Activated naive CD8-positive, alpha-beta T cell treated with anti-CD3 and anti-CD28 coated beads, Interleukin-2, amount 10 ng/mL, durations not matched to agents 7 days and 5 days (primary cell): ENCODE results near the gene ZNF813. TPM values are rescaled to one million over a fixed set of nuclear protein-coding genes. Genes with fewer than 3 reads are reported as not detected.
"Not testable (repeated sequence)": the region's sequence is repeated elsewhere in the genome, so short reads cannot be mapped to it uniquely, and the experiment has no call there.

Experiments used
- ATAC-seq: fragments of 150-1000 bp; cut with Tn5 transposase; one replicate; pipeline ENCODE4 v1.10.0; 2021; ENCODE audit warnings: low read depth, moderate library complexity
- POLR2A ChIA-PET: fragments of 350-600 bp; sonication (Branson Sonifier 250); formaldehyde crosslinking; loops from one replicate; lab custom pipeline; 2021; ENCODE audit warnings: antibody characterized with exemption; lab: Charles Lee
- DNase-seq: peaks from one replicate; pipeline ENCODE4 v3.0.0; 2021
- H3K27ac Mint-ChIP-seq: one replicate; pipeline ENCODE4 v1.8.0; 2022; ENCODE audit warnings: mild to moderate bottlenecking, mixed read lengths
- H3K27me3 Mint-ChIP-seq: one replicate; pipeline ENCODE4 v1.8.0; 2022; ENCODE audit warnings: mild to moderate bottlenecking, moderate library complexity, mixed read lengths
- H3K36me3 Mint-ChIP-seq: one replicate; pipeline ENCODE4 v1.8.0; 2021; ENCODE audit warnings: mild to moderate bottlenecking, mixed read lengths
- H3K4me1 Mint-ChIP-seq: one replicate; pipeline ENCODE4 v1.8.0; 2021; ENCODE audit warnings: mixed read lengths
- H3K4me3 Mint-ChIP-seq: one replicate; pipeline ENCODE4 v1.8.0; 2022; ENCODE audit warnings: mild to moderate bottlenecking, moderate library complexity, mixed read lengths
- H3K9me3 Mint-ChIP-seq: one replicate; pipeline ENCODE4 v1.8.0; 2021; ENCODE audit warnings: mixed read lengths
- total RNA-seq, 2 experiments: library from RNA; stranded (reverse); gene quantifications; one replicate each; pipeline ENCODE4 v1.2.3, GENCODE V29; 2021

The ZNF813 gene
- total RNA-seq, 2 experiments from 2014 or later: 6.1 to 8.5 TPM

- POLR2A ChIA-PET, DNase-seq, ATAC-seq, H3K4me1 Mint-ChIP-seq, H3K36me3 Mint-ChIP-seq, H3K27ac Mint-ChIP-seq, H3K27me3 Mint-ChIP-seq, H3K4me3 Mint-ChIP-seq: not testable (repeated sequence)
- H3K9me3 Mint-ChIP-seq: peaks cover 11% of the 10 kb centered on the region
These were observed 35.6 kb downstream of the ZNF813 start for GRCh38 chr19:53503151-53503550.

- H3K27ac Mint-ChIP-seq, DNase-seq, H3K27me3 Mint-ChIP-seq, H3K9me3 Mint-ChIP-seq, POLR2A ChIA-PET, H3K36me3 Mint-ChIP-seq, H3K4me3 Mint-ChIP-seq, ATAC-seq, H3K4me1 Mint-ChIP-seq: not testable (repeated sequence)
These were observed 36.3 kb downstream of the ZNF813 start for GRCh38 chr19:53503671-53504364.

GRCh38 chr19:53504365-53504703 lies 36.8 kb downstream of the ZNF813 start:
- POLR2A ChIA-PET, H3K4me3 Mint-ChIP-seq, H3K27me3 Mint-ChIP-seq, H3K4me1 Mint-ChIP-seq, H3K36me3 Mint-ChIP-seq, H3K27ac Mint-ChIP-seq, ATAC-seq, DNase-seq: not testable (repeated sequence)
- H3K9me3 Mint-ChIP-seq: peaks cover 10% of the 10 kb centered on the region

- no peaks in the 10 kb centered on the region for H3K4me1 Mint-ChIP-seq
- H3K9me3 Mint-ChIP-seq: peaks cover 11% of the 10 kb centered on the region
- H3K36me3 Mint-ChIP-seq: no peaks in the 10 kb centered on the region
- H3K4me3 Mint-ChIP-seq: no peak overlapping the region
- DNase-seq (no peak), ATAC-seq (no peak)
- no peaks in the 10 kb centered on the region for H3K27me3 Mint-ChIP-seq
- H3K27ac Mint-ChIP-seq: no peak overlapping the region
- POLR2A ChIA-PET: no interaction called here
These were observed 37.4 kb downstream of the ZNF813 start for GRCh38 chr19:53504885-53505284.

- Mint-ChIP-seq H3K9me3 (peaks cover 6% of the 10 kb centered on the region), H3K27me3 (no peaks in the 10 kb centered on the region), H3K4me1 (no peaks in the 10 kb centered on the region), H3K4me3 (no peak overlapping the region), H3K36me3 (no peaks in the 10 kb centered on the region), H3K27ac (no peak overlapping the region)
- POLR2A ChIA-PET: no interaction called here
- ATAC-seq: no peak
- DNase-seq: no peak
These were observed 39.2 kb downstream of the ZNF813 start for GRCh38 chr19:53506728-53507127.

GRCh38 chr19:53507523-53508442 lies 40.2 kb downstream of the ZNF813 start:
- POLR2A ChIA-PET: no interaction called here
- no peaks in the 10 kb centered on the region for H3K4me1 Mint-ChIP-seq
- H3K27ac Mint-ChIP-seq: no peak overlapping the region
- ATAC-seq: no peak
- H3K36me3 Mint-ChIP-seq: no peaks in the 10 kb centered on the region
- H3K27me3 Mint-ChIP-seq: no peaks in the 10 kb centered on the region
- H3K4me3 Mint-ChIP-seq: no peak overlapping the region
- peaks cover 5% of the 10 kb centered on the region for H3K9me3 Mint-ChIP-seq
- DNase-seq: no peak

- POLR2A ChIA-PET: no interaction called here
- no peak overlapping the region for H3K27ac Mint-ChIP-seq
These were observed 41.9 kb downstream of the ZNF813 start for GRCh38 chr19:53509443-53509842.

GRCh38 chr19:53509845-53510244 lies 42.3 kb downstream of the ZNF813 start:
- Mint-ChIP-seq H3K36me3 (no peaks in the 10 kb centered on the region), H3K4me3 (no peak overlapping the region), H3K27me3 (no peaks in the 10 kb centered on the region), H3K9me3 (peaks cover 5% of the 10 kb centered on the region), H3K27ac (no peak overlapping the region), H3K4me1 (no peaks in the 10 kb centered on the region)
- ATAC-seq (no peak), DNase-seq (no peak)
- POLR2A ChIA-PET: no interaction called here

More at GRCh38 chr19:53509443-53509842, 41.9 kb downstream of the ZNF813 start:
- DNase-seq (no peak), ATAC-seq (no peak)
- no peaks in the 10 kb centered on the region for H3K36me3 Mint-ChIP-seq
- no peak overlapping the region for H3K4me3 Mint-ChIP-seq
- no peaks in the 10 kb centered on the region for H3K4me1 Mint-ChIP-seq
- peaks cover 5% of the 10 kb centered on the region for H3K9me3 Mint-ChIP-seq
- no peaks in the 10 kb centered on the region for H3K27me3 Mint-ChIP-seq

GRCh38 chr19:53511357-53511756 lies 43.8 kb downstream of the ZNF813 start:
- H3K36me3 Mint-ChIP-seq: no peaks in the 10 kb centered on the region
- no peaks in the 10 kb centered on the region for H3K4me1 Mint-ChIP-seq
- DNase-seq (no peak), ATAC-seq (no peak)
- H3K4me3 Mint-ChIP-seq: no peak overlapping the region
- POLR2A ChIA-PET: no interaction called here
- H3K27ac Mint-ChIP-seq: no peak overlapping the region
- no peaks in the 10 kb centered on the region for H3K27me3 Mint-ChIP-seq
- H3K9me3 Mint-ChIP-seq: peaks cover 5% of the 10 kb centered on the region

- peak; percentile 39 for DNase-seq
- Mint-ChIP-seq H3K27me3 (no peaks in the 10 kb centered on the region), H3K9me3 (peaks cover 3% of the 10 kb centered on the region), H3K4me1 (no peaks in the 10 kb centered on the region), H3K27ac (no peak overlapping the region), H3K36me3 (no peaks in the 10 kb centered on the region), H3K4me3 (no peak overlapping the region)
- POLR2A ChIA-PET: no interaction called here
- ATAC-seq: no peak
These were observed 44.4 kb downstream of the ZNF813 start for GRCh38 chr19:53511933-53512374.

GRCh38 chr19:53515047-53515446 lies 47.5 kb downstream of the ZNF813 start:
- H3K9me3 Mint-ChIP-seq, ATAC-seq, H3K4me1 Mint-ChIP-seq, H3K27ac Mint-ChIP-seq, H3K27me3 Mint-ChIP-seq, H3K36me3 Mint-ChIP-seq, POLR2A ChIA-PET, DNase-seq, H3K4me3 Mint-ChIP-seq: not testable (repeated sequence)

GRCh38 chr19:53517114-53517741 lies 49.7 kb downstream of the ZNF813 start:
- no peak overlapping the region for H3K27ac Mint-ChIP-seq
- peaks cover 2% of the 10 kb centered on the region for H3K36me3 Mint-ChIP-seq
- DNase-seq (no peak), ATAC-seq (no peak)
- H3K4me3 Mint-ChIP-seq: no peak overlapping the region
- H3K4me1 Mint-ChIP-seq: peaks cover 10% of the 10 kb centered on the region
- peaks cover 6% of the 10 kb centered on the region for H3K9me3 Mint-ChIP-seq
- no peaks in the 10 kb centered on the region for H3K27me3 Mint-ChIP-seq
- POLR2A ChIA-PET: no interaction called here

- peaks cover 14% of the 10 kb centered on the region for H3K4me1 Mint-ChIP-seq
- H3K9me3 Mint-ChIP-seq: peaks cover 6% of the 10 kb centered on the region
- ATAC-seq (no peak), DNase-seq (no peak)
- peaks cover 7% of the 10 kb centered on the region for H3K36me3 Mint-ChIP-seq
- no peak overlapping the region for H3K4me3 Mint-ChIP-seq
- POLR2A ChIA-PET: no interaction called here
- H3K27ac Mint-ChIP-seq: no peak overlapping the region
- H3K27me3 Mint-ChIP-seq: no peaks in the 10 kb centered on the region
These were observed 50.6 kb downstream of the ZNF813 start for GRCh38 chr19:53518121-53518520.
